ENCODE data around the gene MYO5C. TPM values are rescaled to one million over a fixed set of nuclear protein-coding genes. Genes with fewer than 3 reads are reported as not detected.

The MYO5C gene
- total and polyA plus RNA-seq, 2 donors from 2014 or later = 4.6 to 41.6 TPM

GRCh38 chr15:52277575-52277974 lies 18.0 kb downstream of the MYO5C start:
- FAIRE-seq (no peak), DNase-seq (no peak)
- H3K4me1 ChIP-seq (ENCODE audit: control insufficient read depth in 2 of 3, insufficient read depth in 2 of 3, low read depth in 1 of 3, low read length in 3 of 3) = peaks cover 0 to 10% (median 8%) of the 10 kb centered on the region in 3 donors
- no peak overlapping the region for H3K27ac ChIP-seq (ENCODE audit: low read depth in 2 of 2, low read length in 2 of 2)
- no peaks in the 10 kb centered on the region for H3K9me3 ChIP-seq (ENCODE audit: control insufficient read depth in 2 of 3, insufficient read depth in 1 of 3, low read length in 3 of 3)
- no peaks in the 10 kb centered on the region for H3K27me3 ChIP-seq (ENCODE audit: control insufficient read depth, insufficient read depth, low read length)
- peaks cover 0 to 16% (median 0%) of the 10 kb centered on the region in 3 donors for H3K36me3 ChIP-seq (ENCODE audit: control insufficient read depth in 2 of 3, insufficient read depth in 3 of 3, low read length in 3 of 3)
- no peak for TF ChIP-seq CTCF (IDR thresholded peaks at IDR 0.05; ENCODE audit: borderline replicate concordance, extremely low read depth, insufficient read depth)
- intact Hi-C loops (cut with DNase I) = no loop called here
- no peak overlapping the region for H3K9ac ChIP-seq (ENCODE audit: low read length in 3 of 3)
- H3K4me3 ChIP-seq (ENCODE audit: low read length in 3 of 3) = no peak overlapping the region

- H3K9me3 ChIP-seq (ENCODE audit: control insufficient read depth in 2 of 3, insufficient read depth in 1 of 3, low read length in 3 of 3) = no peaks in the 10 kb centered on the region
- H3K27ac ChIP-seq (ENCODE audit: low read depth in 2 of 2, low read length in 2 of 2) = no peak overlapping the region
- no peak for TF ChIP-seq CTCF (IDR thresholded peaks at IDR 0.05; ENCODE audit: borderline replicate concordance, extremely low read depth, insufficient read depth)
- H3K27me3 ChIP-seq (ENCODE audit: control insufficient read depth, insufficient read depth, low read length) = no peaks in the 10 kb centered on the region
- intact Hi-C loops (cut with DNase I) = no loop called here
- H3K36me3 ChIP-seq (ENCODE audit: control insufficient read depth in 2 of 3, insufficient read depth in 3 of 3, low read length in 3 of 3) = peaks cover 0 to 16% (median 0%) of the 10 kb centered on the region in 3 donors
- no peak overlapping the region for H3K4me3 ChIP-seq (ENCODE audit: low read length in 3 of 3)
- H3K4me1 ChIP-seq (ENCODE audit: control insufficient read depth in 2 of 3, insufficient read depth in 2 of 3, low read depth in 1 of 3, low read length in 3 of 3) = peaks cover 0 to 5% (median 4%) of the 10 kb centered on the region in 3 donors
- no peak overlapping the region for H3K9ac ChIP-seq (ENCODE audit: low read length in 3 of 3)
- FAIRE-seq (no peak), DNase-seq (no peak)
Observed at GRCh38 chr15:52276256-52276770, 19.3 kb downstream of the MYO5C start.

GRCh38 chr15:52263563-52264282 lies 31.9 kb downstream of the MYO5C start:
- Histone ChIP-seq H3K4me3 (ENCODE audit: low read length in 3 of 3) (no peak overlapping the region), H3K36me3 (ENCODE audit: control insufficient read depth in 2 of 3, insufficient read depth in 3 of 3, low read length in 3 of 3) (peaks cover 0 to 4% (median 0%) of the 10 kb centered on the region in 3 donors), H3K27me3 (ENCODE audit: control insufficient read depth, insufficient read depth, low read length) (no peaks in the 10 kb centered on the region), H3K9ac (ENCODE audit: low read length in 3 of 3) (no peak overlapping the region), H3K4me1 (ENCODE audit: control insufficient read depth in 2 of 3, insufficient read depth in 2 of 3, low read depth in 1 of 3, low read length in 3 of 3) (peaks cover 0 to 10% (median 5%) of the 10 kb centered on the region in 3 donors), H3K9me3 (ENCODE audit: control insufficient read depth in 2 of 3, insufficient read depth in 1 of 3, low read length in 3 of 3) (no peaks in the 10 kb centered on the region), H3K27ac (ENCODE audit: low read depth in 2 of 2, low read length in 2 of 2) (peak overlapping the region in 1 of 2 donors; percentile 5)
- no peak for FAIRE-seq
- no peak for TF ChIP-seq CTCF (IDR thresholded peaks at IDR 0.05; ENCODE audit: borderline replicate concordance, extremely low read depth, insufficient read depth)
- intact Hi-C loops (cut with DNase I) = no loop called here
- no peak for DNase-seq
